Lower leg skin (tissue), 4 donors: ENCODE measurements around the gene EML1. TPM values are rescaled to one million over a fixed set of nuclear protein-coding genes. Genes with fewer than 3 reads are reported as not detected.

Experiments
- DNase-seq, 2 donors: peaks; one replicate each; pipeline ENCODE4 v3.0.0-alpha.2; 2019; ENCODE audit warnings: low spot score in 2 of 2
- H3K4me3 ChIP-seq: fragments of 200-600 bp; sonication (generic); 2 replicates; pipeline ENCODE4 v1.5.1; 2017; ENCODE audit warnings: mild to moderate bottlenecking, low read depth; ENCODE audit not compliant: poor library complexity, severe bottlenecking
- CTCF ChIP-seq, 3 donors: fragments of 450-650 bp; IDR thresholded peaks; one replicate each; pipeline ENCODE4 v1.5.1; 2016; ENCODE audit warnings: antibody characterized with exemption in 3 of 3, mild to moderate bottlenecking in 3 of 3, moderate library complexity in 2 of 3
- POLR2A ChIP-seq, 2 donors: fragments of 450-650 bp; IDR thresholded peaks; one replicate each; pipeline ENCODE4 v1.6.1; 2016 to 2017; ENCODE audit warnings: antibody characterized with exemption in 2 of 2, mild to moderate bottlenecking in 1 of 2, moderate library complexity in 1 of 2
- WGBS, 2 donors: methylation state at CpG; one replicate each; pipeline ENCODE4 v1.1.5; 2018; 5-methylcytosine and 5-hydroxymethylcytosine counted together
- intact Hi-C: fragments of 100-400 bp; cut with DNase I; formaldehyde crosslinking; loops from one replicate; pipeline ENCODE4 v1.15.0; 2023; ENCODE audit warnings: low total_unique reads
- total RNA-seq, 4 donors: library from RNA; depleted of rRNA; stranded (reverse); fragments of >200 nt; gene quantifications; one replicate each; pipeline ENCODE4 v1.1.0, GENCODE V29; 2016

Gene EML1
- total RNA-seq, 4 donors from 2014 or later, result 10.7 to 24.7 (median 21.3) TPM

- no peak for TF ChIP-seq POLR2A (IDR thresholded peaks at IDR 0.05)
- no peak for TF ChIP-seq CTCF (IDR thresholded peaks at IDR 0.05)
- no peak for DNase-seq
- WGBS, 2 donors, result 77 to 86% methylated on average over 2 of the region's 2 CpGs
- intact Hi-C loops, result no loop called here
- H3K4me3 ChIP-seq, result no peak overlapping the region
Observed at GRCh38 chr14:99865408-99865807, 72.2 kb downstream of the EML1 start.

- 96 to 97% methylated on average over 3 of the region's 3 CpGs for WGBS, 2 donors
- TF ChIP-seq CTCF (IDR thresholded peaks at IDR 0.05) (no peak), POLR2A (IDR thresholded peaks at IDR 0.05) (no peak)
- no peak overlapping the region for H3K4me3 ChIP-seq
- DNase-seq, result no peak
- intact Hi-C loops, result no loop called here
Observed at GRCh38 chr14:99870617-99871016, 77.4 kb downstream of the EML1 start.

- DNase-seq, result no peak
- no peak overlapping the region for H3K4me3 ChIP-seq
- 88% methylated on average over 11 of the region's 11 CpGs for WGBS, 2 donors
- TF ChIP-seq CTCF (IDR thresholded peaks at IDR 0.05) (no peak), POLR2A (IDR thresholded peaks at IDR 0.05) (no peak)
- intact Hi-C loops, result no loop called here
Observed at GRCh38 chr14:99871771-99872170, 78.6 kb downstream of the EML1 start.

- no peak overlapping the region for H3K4me3 ChIP-seq
- 61 to 70% methylated on average over 6 of the region's 6 CpGs for WGBS, 2 donors
- TF ChIP-seq POLR2A (IDR thresholded peaks at IDR 0.05) (no peak), CTCF (IDR thresholded peaks at IDR 0.05) (no peak)
- intact Hi-C loops, result no loop called here
- DNase-seq, result no peak
Observed at GRCh38 chr14:99872786-99873440, 79.7 kb downstream of the EML1 start.

GRCh38 chr14:99873653-99874052 lies 80.4 kb downstream of the EML1 start:
- no peak for DNase-seq
- intact Hi-C loops, result no loop called here
- H3K4me3 ChIP-seq, result no peak overlapping the region
- 93 to 96% methylated on average over 4 of the region's 4 CpGs for WGBS, 2 donors
- TF ChIP-seq CTCF (IDR thresholded peaks at IDR 0.05) (no peak), POLR2A (IDR thresholded peaks at IDR 0.05) (no peak)

- intact Hi-C loops, result no loop called here
- WGBS, 2 donors, result 84 to 86% methylated on average over 4 of the region's 4 CpGs
- no peak for DNase-seq
- no peak overlapping the region for H3K4me3 ChIP-seq
- no peak for TF ChIP-seq CTCF (IDR thresholded peaks at IDR 0.05)
- no peak for TF ChIP-seq POLR2A (IDR thresholded peaks at IDR 0.05)
Observed at GRCh38 chr14:99874306-99874705, 81.1 kb downstream of the EML1 start.
